ENCODE results near the gene RGS5.

DNA sequence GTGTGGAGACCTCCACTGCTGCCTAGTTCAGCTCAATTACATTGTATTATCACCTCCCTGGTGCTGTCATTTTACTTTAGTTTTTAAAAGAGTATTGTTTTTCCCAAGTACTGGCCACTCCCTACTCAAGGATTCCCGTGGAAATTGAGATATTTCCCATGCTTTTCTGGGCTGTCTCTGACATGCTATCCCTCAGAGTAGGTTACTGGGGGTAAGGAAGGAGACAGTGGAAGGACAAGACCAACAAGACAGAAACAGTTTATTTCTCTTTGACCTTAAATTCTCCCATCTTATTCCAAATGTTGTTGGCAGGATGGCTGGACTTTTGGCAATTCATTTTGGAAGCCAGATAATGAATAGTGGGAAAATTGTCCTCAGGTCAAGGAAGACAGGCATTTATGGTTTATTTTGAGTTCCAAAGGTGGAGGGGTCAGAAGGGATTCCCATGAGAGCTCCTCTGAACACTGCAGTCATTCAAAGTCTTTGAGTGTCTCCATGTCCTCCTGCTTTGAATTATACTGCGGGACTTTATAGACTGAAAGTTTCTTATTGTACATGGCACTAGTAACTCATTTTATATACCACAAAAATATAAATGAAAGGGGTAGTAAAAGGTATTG is 20.3 kb downstream of the RGS5 start:
- TF ChIP-seq, protein P1, sequence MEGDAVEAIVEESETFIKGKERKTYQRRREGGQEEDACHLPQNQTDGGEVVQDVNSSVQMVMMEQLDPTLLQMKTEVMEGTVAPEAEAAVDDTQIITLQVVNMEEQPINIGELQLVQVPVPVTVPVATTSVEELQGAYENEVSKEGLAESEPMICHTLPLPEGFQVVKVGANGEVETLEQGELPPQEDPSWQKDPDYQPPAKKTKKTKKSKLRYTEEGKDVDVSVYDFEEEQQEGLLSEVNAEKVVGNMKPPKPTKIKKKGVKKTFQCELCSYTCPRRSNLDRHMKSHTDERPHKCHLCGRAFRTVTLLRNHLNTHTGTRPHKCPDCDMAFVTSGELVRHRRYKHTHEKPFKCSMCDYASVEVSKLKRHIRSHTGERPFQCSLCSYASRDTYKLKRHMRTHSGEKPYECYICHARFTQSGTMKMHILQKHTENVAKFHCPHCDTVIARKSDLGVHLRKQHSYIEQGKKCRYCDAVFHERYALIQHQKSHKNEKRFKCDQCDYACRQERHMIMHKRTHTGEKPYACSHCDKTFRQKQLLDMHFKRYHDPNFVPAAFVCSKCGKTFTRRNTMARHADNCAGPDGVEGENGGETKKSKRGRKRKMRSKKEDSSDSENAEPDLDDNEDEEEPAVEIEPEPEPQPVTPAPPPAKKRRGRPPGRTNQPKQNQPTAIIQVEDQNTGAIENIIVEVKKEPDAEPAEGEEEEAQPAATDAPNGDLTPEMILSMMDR (IDR thresholded peaks at IDR 0.05) = no peak
- no peak for TF ChIP-seq POLR2A (IDR thresholded peaks at IDR 0.05)
